Parathyroid adenoma (tissue), 2 donors: Measurements from ENCODE around the gene RPA4.
"Not testable (repeated sequence)": the region's sequence is repeated elsewhere in the genome, so short reads cannot be mapped to it uniquely, and the experiment has no call there.

ENCODE experiments used
- H2AFZ ChIP-seq: fragments of 300-600 bp; sonication (generic); one replicate; pipeline ENCODE4 v1.7.0; 2017; ENCODE audit warnings: antibody characterized with exemption, mild to moderate bottlenecking
- H3K27ac ChIP-seq: fragments of 300-600 bp; sonication (generic); one replicate; pipeline ENCODE4 v1.7.0; 2017
- H3K27me3 ChIP-seq: fragments of 300-600 bp; sonication (generic); one replicate; pipeline ENCODE4 v1.7.0; 2017; ENCODE audit warnings: low read length; ENCODE audit not compliant: control insufficient read depth, insufficient read depth
- H3K36me3 ChIP-seq: fragments of 300-600 bp; sonication (generic); one replicate; pipeline ENCODE4 v1.7.0; 2017; ENCODE audit warnings: low read length; ENCODE audit not compliant: control insufficient read depth, insufficient read depth
- H3K4me1 ChIP-seq: fragments of 300-600 bp; sonication (generic); one replicate; pipeline ENCODE4 v1.7.0; 2017; ENCODE audit warnings: control low read depth
- H3K4me2 ChIP-seq: fragments of 300-600 bp; sonication (generic); one replicate; pipeline ENCODE4 v1.7.0; 2017; ENCODE audit warnings: low read length
- H3K4me3 ChIP-seq: fragments of 300-600 bp; sonication (generic); one replicate; pipeline ENCODE4 v1.7.0; 2017; ENCODE audit warnings: low read depth, low read length
- H3K79me2 ChIP-seq: fragments of 300-600 bp; sonication (generic); one replicate; pipeline ENCODE4 v1.7.0; 2017; ENCODE audit warnings: control low read depth
- H3K9ac ChIP-seq: fragments of 300-600 bp; sonication (generic); one replicate; pipeline ENCODE4 v1.7.0; 2017; ENCODE audit warnings: mild to moderate bottlenecking
- H3K9me3 ChIP-seq: fragments of 300-600 bp; sonication (generic); one replicate; pipeline ENCODE4 v1.7.0; 2017; ENCODE audit warnings: low read length; ENCODE audit not compliant: control insufficient read depth
- CTCF ChIP-seq: fragments of 300-600 bp; sonication (generic); IDR thresholded peaks from one replicate; pipeline ENCODE4 v1.7.0; 2017; ENCODE audit warnings: antibody characterized with exemption, mild to moderate bottlenecking
- donor health status: primary hyperparathyroidism.

The RPA4 gene

GRCh38 chrX:96841325-96841724 lies 42.4 kb upstream of the RPA4 start:
- Histone ChIP-seq H3K27ac (no peak overlapping the region), H3K9ac (no peak overlapping the region), H3K4me3 (no peak overlapping the region), H3K27me3 (no peaks in the 10 kb centered on the region), H3K36me3 (no peaks in the 10 kb centered on the region), H3K79me2 (no peaks in the 10 kb centered on the region), H3K4me1 (no peaks in the 10 kb centered on the region), H2AFZ (no peak overlapping the region), H3K4me2 (no peak overlapping the region), H3K9me3 (no peaks in the 10 kb centered on the region)
- TF ChIP-seq CTCF, result no peak

- not testable (repeated sequence) for H3K27ac ChIP-seq
These were observed 41.8 kb upstream of the RPA4 start for GRCh38 chrX:96841866-96842265.

DNA sequence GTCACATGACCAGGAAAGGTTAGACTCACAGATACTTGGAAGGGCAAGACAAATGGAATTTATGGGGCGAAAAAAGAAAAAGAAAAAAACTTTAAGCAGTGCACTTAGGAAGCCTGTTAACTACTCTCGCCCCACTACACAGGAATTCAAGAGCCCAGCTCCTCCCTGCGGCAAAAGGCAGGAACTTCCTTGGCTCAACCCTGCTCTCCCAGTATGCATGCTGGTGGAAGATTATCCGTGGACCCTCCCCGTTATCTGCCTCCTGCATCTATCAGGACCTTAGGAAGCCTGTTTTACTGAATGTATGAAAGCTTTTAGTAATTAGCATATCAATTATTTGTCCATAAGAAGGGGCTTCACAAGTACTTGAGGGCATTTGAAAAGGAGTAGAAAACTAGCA lies 40.1 kb upstream of the RPA4 start:
- no peak overlapping the region for H3K4me3 ChIP-seq
- no peaks in the 10 kb centered on the region for H3K36me3 ChIP-seq
- no peak overlapping the region for H3K4me2 ChIP-seq
- H3K79me2 ChIP-seq, result no peaks in the 10 kb centered on the region
- H3K9me3 ChIP-seq, result no peaks in the 10 kb centered on the region
- no peak overlapping the region for H2AFZ ChIP-seq
- H3K9ac ChIP-seq, result no peak overlapping the region
- H3K4me1 ChIP-seq, result no peaks in the 10 kb centered on the region
- H3K27ac ChIP-seq, result no peak overlapping the region
- H3K27me3 ChIP-seq, result no peaks in the 10 kb centered on the region
- TF ChIP-seq CTCF, result no peak

More at GRCh38 chrX:96841866-96842265, 41.8 kb upstream of the RPA4 start:
- not testable (repeated sequence) for H3K9me3 ChIP-seq, H3K4me3 ChIP-seq, H3K36me3 ChIP-seq, H3K79me2 ChIP-seq, H3K27me3 ChIP-seq, H3K9ac ChIP-seq, H3K4me1 ChIP-seq, H2AFZ ChIP-seq, H3K4me2 ChIP-seq

DNA sequence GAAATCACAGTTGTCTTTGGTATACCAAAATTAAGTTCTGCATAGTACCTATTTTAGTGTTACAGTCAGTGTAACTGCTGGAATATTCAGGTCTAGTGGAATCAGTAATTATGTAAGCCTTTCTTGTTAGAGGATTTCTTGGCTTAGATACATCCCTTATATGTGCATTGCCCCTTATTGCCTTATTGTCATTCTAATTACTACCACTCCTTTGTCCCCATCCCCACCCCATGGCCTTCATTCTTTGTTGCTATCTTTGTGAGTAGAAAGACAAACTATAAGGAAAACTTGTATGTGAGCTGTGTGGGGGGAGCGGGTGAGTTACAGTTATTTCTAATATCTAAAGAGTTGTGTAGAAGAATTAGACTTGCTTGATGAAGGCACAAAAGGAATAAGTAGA lies 36.9 kb upstream of the RPA4 start:
- no peaks in the 10 kb centered on the region for H3K27me3 ChIP-seq
- no peak overlapping the region for H3K9ac ChIP-seq
- H3K36me3 ChIP-seq, result no peaks in the 10 kb centered on the region
- no peak overlapping the region for H3K27ac ChIP-seq
- no peak overlapping the region for H2AFZ ChIP-seq
- H3K79me2 ChIP-seq, result no peaks in the 10 kb centered on the region
- no peaks in the 10 kb centered on the region for H3K9me3 ChIP-seq
- no peak overlapping the region for H3K4me3 ChIP-seq
- no peak overlapping the region for H3K4me2 ChIP-seq
- H3K4me1 ChIP-seq, result no peaks in the 10 kb centered on the region
- TF ChIP-seq CTCF, result no peak

DNA sequence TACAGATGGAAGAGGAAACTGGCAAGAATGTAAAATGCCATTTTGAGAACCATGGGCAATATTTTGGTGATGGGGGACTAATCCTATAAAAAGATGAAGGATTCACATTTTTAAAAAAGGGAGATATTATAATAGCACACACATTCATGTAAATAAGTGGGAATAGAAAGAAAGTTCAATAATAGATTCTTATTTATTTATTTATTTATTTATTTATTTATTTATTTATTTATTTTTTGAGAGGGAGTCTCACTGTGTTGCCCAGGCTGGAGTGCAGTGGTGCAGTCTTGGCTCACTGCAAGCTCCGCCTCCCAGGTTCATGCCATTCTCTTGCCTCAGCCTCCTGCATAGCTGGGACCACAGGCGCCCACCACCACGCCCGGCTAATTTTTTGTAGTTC lies 24.3 kb upstream of the RPA4 start:
- not testable (repeated sequence) for H3K4me3 ChIP-seq, H3K9ac ChIP-seq, H3K9me3 ChIP-seq, H3K79me2 ChIP-seq, H3K27ac ChIP-seq, H3K36me3 ChIP-seq, H3K4me1 ChIP-seq, H2AFZ ChIP-seq, H3K4me2 ChIP-seq, H3K27me3 ChIP-seq

- Histone ChIP-seq H3K27ac (no peak overlapping the region), H3K27me3 (no peaks in the 10 kb centered on the region), H3K4me2 (no peak overlapping the region), H3K9ac (no peak overlapping the region), H2AFZ (no peak overlapping the region), H3K4me1 (no peaks in the 10 kb centered on the region), H3K9me3 (no peaks in the 10 kb centered on the region), H3K79me2 (no peaks in the 10 kb centered on the region), H3K4me3 (no peak overlapping the region), H3K36me3 (no peaks in the 10 kb centered on the region)
- no peak for TF ChIP-seq CTCF
These were observed 22.5 kb upstream of the RPA4 start for GRCh38 chrX:96861218-96861617.
